ENCODE data around the gene RPL4. TPM values are rescaled to one million over a fixed set of nuclear protein-coding genes. Genes with fewer than 3 reads are reported as not detected.
"Not testable (repeated sequence)": the region's sequence is repeated elsewhere in the genome, so short reads cannot be mapped to it uniquely, and the experiment has no call there.

RPL4 gene
- total RNA-seq, 2 experiments from 2014 or later = 4,670 to 4,826 TPM

- peaks cover 27% of the 10 kb centered on the region for H3K36me3 Mint-ChIP-seq
- no peak for DNase-seq
- peaks cover 34% of the 10 kb centered on the region for H3K4me1 Mint-ChIP-seq
- H3K27ac Mint-ChIP-seq = peak overlapping the region; percentile 58
- H3K9me3 Mint-ChIP-seq = no peaks in the 10 kb centered on the region
- H3K27me3 Mint-ChIP-seq = no peaks in the 10 kb centered on the region
- H3K4me3 Mint-ChIP-seq = no peak overlapping the region
These were observed 27.6 kb downstream of the RPL4 start for GRCh38 chr15:66477011-66477410.

DNA sequence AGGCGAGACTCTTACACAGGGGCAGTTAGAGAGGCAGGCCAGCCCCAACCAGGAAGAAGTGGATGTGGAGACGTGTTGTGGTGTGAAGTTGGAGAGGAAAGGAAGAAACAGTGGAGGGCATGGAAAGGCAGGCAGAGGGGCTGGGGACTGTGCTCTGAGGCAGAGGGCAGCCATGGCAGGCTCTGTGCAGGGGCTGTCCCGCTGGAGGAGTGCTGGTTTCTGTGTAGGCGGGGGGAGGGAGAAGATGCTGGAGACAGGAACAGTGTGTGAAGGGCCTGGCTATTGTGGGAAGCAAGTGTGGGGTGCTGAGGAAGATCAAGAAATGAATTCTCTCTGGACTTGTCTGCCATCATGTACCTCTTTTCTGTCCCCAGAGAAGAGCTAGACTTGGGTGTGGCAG, 28.1 kb downstream of the RPL4 start:
- Mint-ChIP-seq H3K36me3 (peaks cover 25% of the 10 kb centered on the region), H3K27ac (peak overlapping the region; percentile 58), H3K4me3 (no peak overlapping the region), H3K9me3 (no peaks in the 10 kb centered on the region), H3K27me3 (no peaks in the 10 kb centered on the region), H3K4me1 (peaks cover 38% of the 10 kb centered on the region)
- DNase-seq = peak; percentile 7

- H3K27ac Mint-ChIP-seq = no peak overlapping the region
- no peak overlapping the region for H3K4me3 Mint-ChIP-seq
- no peak for DNase-seq
- H3K4me1 Mint-ChIP-seq = peaks cover 51% of the 10 kb centered on the region
- no peaks in the 10 kb centered on the region for H3K9me3 Mint-ChIP-seq
- peaks cover 17% of the 10 kb centered on the region for H3K36me3 Mint-ChIP-seq
- H3K27me3 Mint-ChIP-seq = no peaks in the 10 kb centered on the region
These were observed 29.7 kb downstream of the RPL4 start for GRCh38 chr15:66474963-66475362.

DNA sequence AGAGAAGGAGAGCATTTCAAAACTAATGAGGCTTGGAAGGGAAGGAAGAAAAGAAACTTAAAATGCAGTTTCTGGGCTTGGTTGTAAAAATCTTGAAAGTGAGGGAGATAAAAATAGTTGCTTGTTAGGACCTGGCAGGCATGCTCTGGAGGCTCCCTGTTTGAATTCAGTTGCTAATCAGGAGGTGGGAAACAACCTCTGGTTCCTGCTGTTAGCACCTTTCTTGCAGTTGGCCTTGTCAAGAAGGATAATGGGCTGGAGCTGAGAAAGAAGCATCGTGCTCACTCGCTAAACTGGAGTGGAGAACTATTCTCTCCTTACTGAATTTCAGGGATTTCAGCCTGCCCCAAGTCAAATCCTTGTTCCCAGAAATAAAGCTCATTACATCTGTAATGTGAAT, 30.5 kb downstream of the RPL4 start:
- Mint-ChIP-seq H3K4me1 (peaks cover 49% of the 10 kb centered on the region), H3K4me3 (no peak overlapping the region)

DNA sequence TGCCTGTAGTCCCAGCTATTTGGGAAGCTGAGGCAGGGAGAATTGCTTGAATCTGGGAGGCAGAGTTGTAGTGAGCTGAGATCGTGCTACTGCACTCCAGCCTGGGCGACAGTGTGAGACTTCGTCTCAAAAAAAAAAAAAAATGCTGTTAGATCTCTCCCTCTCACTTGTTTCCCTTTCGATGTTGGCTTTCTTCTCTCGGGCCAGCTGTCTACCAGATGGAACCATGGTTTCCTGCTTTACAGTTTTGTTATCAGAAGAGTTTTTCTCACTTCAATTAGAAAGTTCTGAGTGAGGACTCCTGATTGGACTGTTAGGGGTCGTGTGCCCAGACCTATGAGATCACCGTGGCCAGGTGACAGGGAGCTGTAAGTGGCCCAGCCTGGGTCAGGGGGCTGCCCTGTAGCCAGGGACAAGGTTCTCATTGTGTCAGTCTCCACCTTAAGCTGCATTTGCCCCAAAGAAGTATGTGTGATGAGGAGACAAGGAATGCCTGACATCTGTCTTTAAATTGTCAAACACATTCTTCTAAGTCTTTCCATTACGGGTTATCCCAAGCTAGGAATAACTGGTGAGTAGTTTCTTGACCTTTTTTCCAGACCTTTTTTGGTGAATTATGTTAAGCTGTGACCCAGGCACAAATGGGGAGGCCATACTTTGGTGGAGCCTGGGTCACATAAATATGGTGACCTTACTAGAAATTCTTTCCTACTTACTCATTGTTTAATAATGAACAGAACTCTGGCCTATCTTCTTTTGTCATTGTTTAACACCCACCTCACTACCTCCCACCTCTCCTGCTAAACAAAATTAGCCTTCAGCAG, 32.3 kb downstream of the RPL4 start:
- no peaks in the 10 kb centered on the region for H3K27me3 Mint-ChIP-seq
- peak overlapping the region; percentile 63 for H3K4me3 Mint-ChIP-seq
- DNase-seq = peak; percentile 53
- H3K9me3 Mint-ChIP-seq = no peaks in the 10 kb centered on the region
- H3K4me1 Mint-ChIP-seq = peaks cover 49% of the 10 kb centered on the region
- peak overlapping the region; percentile 87 for H3K27ac Mint-ChIP-seq
- peaks cover 22% of the 10 kb centered on the region for H3K36me3 Mint-ChIP-seq

More for the DNA sequence above, 30.5 kb downstream of the RPL4 start:
- peak overlapping the region; percentile 42 for H3K27ac Mint-ChIP-seq
- H3K36me3 Mint-ChIP-seq = peaks cover 18% of the 10 kb centered on the region
- no peak for DNase-seq
- no peaks in the 10 kb centered on the region for H3K27me3 Mint-ChIP-seq
- no peaks in the 10 kb centered on the region for H3K9me3 Mint-ChIP-seq

DNA sequence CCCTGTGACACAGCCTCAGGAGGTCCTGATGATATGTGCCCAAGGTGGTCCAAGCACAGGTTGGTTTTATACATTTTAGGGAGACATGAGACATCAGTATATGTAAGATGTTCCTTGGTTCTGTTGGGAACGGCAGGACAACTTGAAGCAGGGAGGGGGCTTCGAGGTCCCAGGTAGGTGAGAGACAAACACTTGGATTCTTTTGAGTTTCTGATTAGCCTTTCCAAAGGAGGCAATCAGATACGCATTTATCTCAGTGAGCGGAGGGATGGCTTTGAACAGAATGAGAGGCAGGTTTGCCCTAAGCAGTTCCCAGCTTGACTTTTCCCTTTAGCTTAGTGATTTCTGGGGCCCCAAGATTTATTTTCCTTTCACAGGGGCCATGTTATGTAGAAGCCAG, 33.8 kb downstream of the RPL4 start:
- H3K9me3 Mint-ChIP-seq, H3K4me3 Mint-ChIP-seq, H3K27me3 Mint-ChIP-seq, H3K27ac Mint-ChIP-seq, DNase-seq: not testable (repeated sequence)
- Mint-ChIP-seq H3K36me3 (peaks cover 35% of the 10 kb centered on the region), H3K4me1 (peaks cover 43% of the 10 kb centered on the region)

- Mint-ChIP-seq H3K36me3 (peaks cover 45% of the 10 kb centered on the region), H3K4me1 (peaks cover 26% of the 10 kb centered on the region)
- not testable (repeated sequence) for H3K4me3 Mint-ChIP-seq, DNase-seq, H3K27me3 Mint-ChIP-seq, H3K9me3 Mint-ChIP-seq, H3K27ac Mint-ChIP-seq
These were observed 37.3 kb downstream of the RPL4 start for GRCh38 chr15:66467162-66468040.

GRCh38 chr15:66465294-66465693, 39.4 kb downstream of the RPL4 start:
- not testable (repeated sequence) for H3K27ac Mint-ChIP-seq, H3K27me3 Mint-ChIP-seq, DNase-seq, H3K4me3 Mint-ChIP-seq, H3K9me3 Mint-ChIP-seq
- H3K4me1 Mint-ChIP-seq = peaks cover 11% of the 10 kb centered on the region
- peaks cover 50% of the 10 kb centered on the region for H3K36me3 Mint-ChIP-seq

DNA sequence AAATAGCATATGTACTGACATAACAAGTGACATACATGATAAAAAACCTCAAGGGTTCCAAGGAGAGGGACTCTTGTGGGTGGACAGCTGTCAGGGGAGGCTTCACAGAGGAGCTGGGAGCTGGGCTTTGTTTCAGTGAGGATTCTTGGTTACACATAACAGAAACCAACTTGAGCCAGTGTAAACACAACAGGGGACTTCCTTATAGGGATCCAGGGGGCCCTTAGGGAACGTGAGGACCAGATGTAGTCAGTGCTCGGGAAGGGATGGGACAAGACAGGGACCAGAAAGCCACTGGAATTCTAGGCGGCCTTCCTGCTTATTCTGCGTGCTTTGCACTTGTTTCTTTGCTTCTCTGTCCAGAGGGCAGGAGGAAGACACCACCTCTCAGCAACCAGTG, 42.0 kb downstream of the RPL4 start:
- H3K27me3 Mint-ChIP-seq = no peaks in the 10 kb centered on the region
- H3K4me3 Mint-ChIP-seq = no peak overlapping the region
- no peak overlapping the region for H3K27ac Mint-ChIP-seq

GRCh38 chr15:66461917-66462316, 42.7 kb downstream of the RPL4 start:
- H3K9me3 Mint-ChIP-seq = peaks cover 1% of the 10 kb centered on the region
- peaks cover 39% of the 10 kb centered on the region for H3K36me3 Mint-ChIP-seq
- H3K27ac Mint-ChIP-seq = no peak overlapping the region
- no peak overlapping the region for H3K4me3 Mint-ChIP-seq
- no peak for DNase-seq
- H3K27me3 Mint-ChIP-seq = no peaks in the 10 kb centered on the region
- H3K4me1 Mint-ChIP-seq = peaks cover 8% of the 10 kb centered on the region

More for the DNA sequence above, 42.0 kb downstream of the RPL4 start:
- peaks cover 1% of the 10 kb centered on the region for H3K9me3 Mint-ChIP-seq
- H3K4me1 Mint-ChIP-seq = peaks cover 10% of the 10 kb centered on the region
- peaks cover 44% of the 10 kb centered on the region for H3K36me3 Mint-ChIP-seq
- no peak for DNase-seq

DNA sequence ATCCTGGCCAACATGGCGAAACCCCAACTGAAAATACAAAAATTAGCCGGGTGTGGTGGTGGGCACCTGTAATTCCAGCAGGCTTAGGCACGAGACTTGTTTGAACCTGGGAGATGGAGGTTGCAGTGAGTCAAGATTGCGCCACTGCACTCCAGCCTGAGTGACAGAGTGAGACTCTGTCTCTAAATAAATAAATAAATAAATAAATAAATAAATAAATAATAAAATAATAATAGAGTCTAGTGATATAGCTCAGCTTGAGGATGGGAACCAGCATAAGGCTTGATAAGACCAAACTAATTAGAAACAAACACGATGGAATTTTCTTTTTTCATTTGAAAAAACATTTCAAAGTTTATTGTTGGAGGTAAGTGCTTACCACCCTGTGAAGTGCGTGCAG, 43.4 kb downstream of the RPL4 start:
- not testable (repeated sequence) for H3K9me3 Mint-ChIP-seq, H3K4me1 Mint-ChIP-seq, H3K27ac Mint-ChIP-seq, DNase-seq, H3K27me3 Mint-ChIP-seq, H3K4me3 Mint-ChIP-seq
- peaks cover 35% of the 10 kb centered on the region for H3K36me3 Mint-ChIP-seq

- Mint-ChIP-seq H3K27me3 (no peaks in the 10 kb centered on the region), H3K36me3 (peaks cover 29% of the 10 kb centered on the region), H3K9me3 (no peaks in the 10 kb centered on the region), H3K4me3 (no peak overlapping the region), H3K27ac (peak overlapping the region; percentile 42), H3K4me1 (peaks cover 13% of the 10 kb centered on the region)
- no peak for DNase-seq
These were observed 44.6 kb downstream of the RPL4 start for GRCh38 chr15:66459818-66460615.

GRCh38 chr15:66456211-66456610, 48.4 kb downstream of the RPL4 start:
- no peak for DNase-seq
- Mint-ChIP-seq H3K27me3 (no peaks in the 10 kb centered on the region), H3K27ac (no peak overlapping the region), H3K4me1 (peaks cover 12% of the 10 kb centered on the region), H3K4me3 (no peak overlapping the region), H3K9me3 (no peaks in the 10 kb centered on the region), H3K36me3 (peaks cover 22% of the 10 kb centered on the region)

GRCh38 chr15:66454143-66454542, 50.5 kb downstream of the RPL4 start:
- Mint-ChIP-seq H3K4me1 (peaks cover 9% of the 10 kb centered on the region), H3K4me3 (no peak overlapping the region), H3K27me3 (no peaks in the 10 kb centered on the region), H3K36me3 (peaks cover 21% of the 10 kb centered on the region), H3K9me3 (no peaks in the 10 kb centered on the region), H3K27ac (no peak overlapping the region)
- no peak for DNase-seq

Data from activated naive CD8-positive, alpha-beta T cell treated with anti-CD3 and anti-CD28 coated beads for 36 hours (primary cell).